Keratinocyte (primary cell): ENCODE data around the gene MGAT5. TPM values are rescaled to one million over a fixed set of nuclear protein-coding genes. Genes with fewer than 3 reads are reported as not detected.

Experiments used
- DNase-seq: peaks from one replicate; pipeline ENCODE4 v3.0.0-alpha.2; 2011; ENCODE audit warnings: low read depth, missing footprints, low spot score
- FAIRE-seq: peaks from 2 replicates; lab custom pipeline; 2011; peaks lifted over from hg19 to GRCh38; lab: Jason Lieb, UNC
- H2AFZ ChIP-seq: 2 replicates; pipeline ENCODE4 v1.6.0; 2012; ENCODE audit warnings: low read length, control low read depth, inconsistent platforms; ENCODE audit not compliant: control insufficient read depth
- H3K27ac ChIP-seq: 2 replicates; pipeline ENCODE4 v1.5.1; 2011; ENCODE audit warnings: low read length; ENCODE audit not compliant: control insufficient read depth, insufficient read depth
- H3K27me3 ChIP-seq: 3 replicates; pipeline ENCODE4 v1.6.0; 2011; ENCODE audit warnings: low read length; ENCODE audit not compliant: control insufficient read depth, insufficient read depth; ENCODE audit errors: extremely low read depth
- H3K36me3 ChIP-seq, 2 experiments: 2 replicates in 1 of 2; 3 replicates in 1 of 2; pipeline ENCODE4 v1.5.1; 2011; ENCODE audit warnings: low read length in 2 of 2, mild to moderate bottlenecking in 1 of 2; ENCODE audit not compliant: control insufficient read depth in 2 of 2, insufficient read depth in 2 of 2; ENCODE audit errors: extremely low read depth in 1 of 2
- H3K4me1 ChIP-seq: 3 replicates; pipeline ENCODE4 v1.5.1; 2011; ENCODE audit warnings: low read length; ENCODE audit not compliant: control insufficient read depth, insufficient read depth; ENCODE audit errors: extremely low read depth
- H3K4me2 ChIP-seq: 3 replicates; pipeline ENCODE4 v1.6.0; 2011; ENCODE audit warnings: low read depth, low read length; ENCODE audit not compliant: control insufficient read depth, insufficient read depth; ENCODE audit errors: extremely low read depth
- H3K4me3 ChIP-seq, 3 experiments: fragments of 200-600 bp in 1 of 3; sonication (generic) in 1 of 3; 2 replicates in 2 of 3; 3 replicates in 1 of 3; pipeline ENCODE4 v1.5.1; 2011 to 2016; ENCODE audit warnings: low read length in 3 of 3, mild to moderate bottlenecking in 3 of 3, control low read depth in 2 of 3, inconsistent platforms in 1 of 3, low read depth in 1 of 3, mixed read lengths in 1 of 3, mixed run types in 1 of 3, moderate library complexity in 1 of 3; ENCODE audit not compliant: control insufficient read depth in 2 of 3, insufficient read depth in 2 of 3; ENCODE audit errors: extremely low read depth in 1 of 3
- H3K79me2 ChIP-seq: 2 replicates; pipeline ENCODE4 v1.6.0; 2012; ENCODE audit warnings: low read length; ENCODE audit not compliant: control insufficient read depth, insufficient read depth
- H3K9ac ChIP-seq: 3 replicates; pipeline ENCODE4 v1.6.0; 2011; ENCODE audit warnings: low read length; ENCODE audit not compliant: control insufficient read depth, insufficient read depth; ENCODE audit errors: extremely low read depth
- H3K9me1 ChIP-seq: 3 replicates; pipeline ENCODE4 v1.6.0; 2011; ENCODE audit warnings: low read length; ENCODE audit not compliant: control insufficient read depth, insufficient read depth; ENCODE audit errors: extremely low read depth
- H3K9me3 ChIP-seq: 2 replicates; pipeline ENCODE4 v1.5.1; 2012; ENCODE audit warnings: low read depth, low read length; ENCODE audit not compliant: control insufficient read depth
- H4K20me1 ChIP-seq: 3 replicates; pipeline ENCODE4 v1.6.0; 2011; ENCODE audit warnings: low read length; ENCODE audit not compliant: control insufficient read depth, insufficient read depth; ENCODE audit errors: extremely low read depth
- EZH2 ChIP-seq: IDR thresholded peaks from one replicate; pipeline ENCODE4 v1.6.1; 2012; ENCODE audit warnings: inconsistent platforms, mild to moderate bottlenecking, low read length, moderate library complexity
- dilution Hi-C: fragments of 300-500 bp; cut with MboI; formaldehyde crosslinking; loops from one replicate; pipeline ENCODE4 v1.7.0; 2020; ENCODE audit warnings: low sequenced_read_pairs; ENCODE audit not compliant: extremely low pct_ligation_motif_present
- polyA plus RNA-seq, 5 experiments: library from polyadenylated mRNA; depleted of rRNA in 3 of 5; stranded (reverse) in 3 of 5; stranded (forward) in 1 of 5; unstranded in 1 of 5; fragments of >200 nt; gene quantifications; 1 replicate in 1 of 5; 2 replicates in 3 of 5; 3 replicates in 1 of 5; pipeline versions ENCODE4 v1.2.1 to v1.2.3, GENCODE V29; 2011 to 2012; ENCODE audit warnings: missing spikeins in 2 of 5, low read depth in 1 of 5, low replicate concordance in 1 of 5
- TF ChIP-seq, protein P1 (sequence below), 3 experiments: IDR thresholded peaks in 1 of 3; conservative IDR thresholded peaks in 1 of 3; optimal IDR thresholded peaks in 1 of 3; 2 replicates in 2 of 3; 3 replicates in 1 of 3; pipeline versions ENCODE3 to v1.5.1; 2011; ENCODE audit warnings: low read length in 3 of 3, mild to moderate bottlenecking in 3 of 3, moderate library complexity in 2 of 3, control low read depth in 1 of 3, inconsistent platforms in 1 of 3; ENCODE audit not compliant: insufficient read depth in 2 of 3; ENCODE audit errors: extremely low read depth in 1 of 3

MGAT5 gene
- polyA plus RNA-seq, 1 donor (not counting 4 experiments of a cell fraction or from before 2014, with no cell fraction given), result 23.0 TPM

GRCh38 chr2:134398300-134398699 is 144.4 kb downstream of the MGAT5 start:
- dilution Hi-C loops, result no loop called here
- Histone ChIP-seq H3K9ac (no peak overlapping the region), H3K4me1 (peaks cover 23% of the 10 kb centered on the region), H3K79me2 (no peaks in the 10 kb centered on the region), H2AFZ (no peak overlapping the region), H3K27ac (no peak overlapping the region), H3K36me3 (peaks cover 6 to 7% of the 10 kb centered on the region in 2 experiments), H3K4me2 (no peak overlapping the region), H3K9me1 (no peaks in the 10 kb centered on the region), H3K4me3 (no peak overlapping the region), H4K20me1 (no peaks in the 10 kb centered on the region), H3K9me3 (no peaks in the 10 kb centered on the region), H3K27me3 (no peaks in the 10 kb centered on the region)
- DNase-seq (no peak), FAIRE-seq (peak; percentile 52)
- no peak for TF ChIP-seq EZH2
- TF ChIP-seq, protein P1, sequence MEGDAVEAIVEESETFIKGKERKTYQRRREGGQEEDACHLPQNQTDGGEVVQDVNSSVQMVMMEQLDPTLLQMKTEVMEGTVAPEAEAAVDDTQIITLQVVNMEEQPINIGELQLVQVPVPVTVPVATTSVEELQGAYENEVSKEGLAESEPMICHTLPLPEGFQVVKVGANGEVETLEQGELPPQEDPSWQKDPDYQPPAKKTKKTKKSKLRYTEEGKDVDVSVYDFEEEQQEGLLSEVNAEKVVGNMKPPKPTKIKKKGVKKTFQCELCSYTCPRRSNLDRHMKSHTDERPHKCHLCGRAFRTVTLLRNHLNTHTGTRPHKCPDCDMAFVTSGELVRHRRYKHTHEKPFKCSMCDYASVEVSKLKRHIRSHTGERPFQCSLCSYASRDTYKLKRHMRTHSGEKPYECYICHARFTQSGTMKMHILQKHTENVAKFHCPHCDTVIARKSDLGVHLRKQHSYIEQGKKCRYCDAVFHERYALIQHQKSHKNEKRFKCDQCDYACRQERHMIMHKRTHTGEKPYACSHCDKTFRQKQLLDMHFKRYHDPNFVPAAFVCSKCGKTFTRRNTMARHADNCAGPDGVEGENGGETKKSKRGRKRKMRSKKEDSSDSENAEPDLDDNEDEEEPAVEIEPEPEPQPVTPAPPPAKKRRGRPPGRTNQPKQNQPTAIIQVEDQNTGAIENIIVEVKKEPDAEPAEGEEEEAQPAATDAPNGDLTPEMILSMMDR (optimal IDR thresholded peaks at IDR 0.05 in 1 of 3, IDR thresholded peaks at IDR 0.05 in 1 of 3, conservative IDR thresholded peaks at IDR 0.05 in 1 of 3; ENCODE audit: extremely low read depth in 1 of 3, insufficient read depth in 2 of 3, low read length in 3 of 3), result no peak

DNA sequence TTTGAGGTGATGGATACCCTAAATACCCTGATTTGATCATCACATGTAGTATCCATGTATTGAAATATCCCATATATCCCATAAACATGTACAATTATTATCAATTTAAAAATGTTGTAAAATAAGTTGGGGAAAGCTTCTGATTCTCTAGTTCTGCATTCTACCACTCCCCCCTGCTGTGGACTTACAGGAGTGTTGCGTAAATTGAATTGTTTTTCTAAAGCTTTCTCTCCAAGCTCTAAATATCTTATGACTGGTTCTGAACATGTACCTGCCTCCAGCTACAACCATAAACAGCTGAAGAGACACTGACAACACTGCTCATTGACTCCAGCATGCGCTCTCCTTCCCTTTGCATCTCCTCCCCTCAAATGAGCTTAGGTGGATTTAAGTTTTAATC is 145.2 kb downstream of the MGAT5 start:
- H3K9me3 ChIP-seq, result no peaks in the 10 kb centered on the region
- no peaks in the 10 kb centered on the region for H3K79me2 ChIP-seq
- H4K20me1 ChIP-seq, result no peaks in the 10 kb centered on the region
- no peaks in the 10 kb centered on the region for H3K27me3 ChIP-seq
- no peak overlapping the region for H3K27ac ChIP-seq
- no peak overlapping the region for H3K9ac ChIP-seq
- H3K4me3 ChIP-seq, result no peak overlapping the region
- no peaks in the 10 kb centered on the region for H3K9me1 ChIP-seq
- TF ChIP-seq EZH2, result no peak
- TF ChIP-seq, protein P1 (optimal IDR thresholded peaks at IDR 0.05 in 1 of 3, IDR thresholded peaks at IDR 0.05 in 1 of 3, conservative IDR thresholded peaks at IDR 0.05 in 1 of 3; ENCODE audit: extremely low read depth in 1 of 3, insufficient read depth in 2 of 3, low read length in 3 of 3), result no peak
- DNase-seq (no peak), FAIRE-seq (peak; percentile 26)
- no peak overlapping the region for H2AFZ ChIP-seq
- peaks cover 7 to 8% of the 10 kb centered on the region in 2 experiments for H3K36me3 ChIP-seq
- dilution Hi-C loops, result no loop called here
- H3K4me2 ChIP-seq, result no peak overlapping the region
- H3K4me1 ChIP-seq, result peaks cover 23% of the 10 kb centered on the region
